Activated T-helper 1 cell treated with Interleukin-2 at 50 U/mL for 16 hours (primary cell): ENCODE results near the gene ANKUB1.

Source experiments
- DNase-seq: peaks from one replicate; pipeline ENCODE4 v3.0.0-alpha.2; 2020; ENCODE audit warnings: low read depth

The ANKUB1 gene

DNA sequence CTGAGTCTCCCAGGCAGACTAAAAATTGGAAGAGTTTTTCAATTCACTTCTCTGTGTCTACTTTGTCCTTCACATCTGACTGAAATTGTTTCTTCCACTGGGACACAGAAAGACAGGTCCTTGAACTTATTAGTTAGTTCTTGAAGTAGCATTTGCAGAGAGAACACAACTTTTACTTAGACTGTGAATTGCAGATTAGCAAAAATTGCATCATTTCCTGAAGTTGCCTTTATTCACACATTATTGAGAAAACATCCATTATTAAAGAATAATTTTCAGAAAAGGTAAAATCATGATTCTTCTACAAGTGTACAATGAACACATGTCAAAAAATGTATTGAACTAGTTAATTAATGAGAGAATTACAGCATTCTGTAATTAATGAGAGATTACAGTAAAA, 38.6 kb downstream of the ANKUB1 start:
- DNase-seq: no peak

- no peak for DNase-seq
Observed at GRCh38 chr3:149752788-149753136, 39.6 kb downstream of the ANKUB1 start.

GRCh38 chr3:149752051-149752787, 40.1 kb downstream of the ANKUB1 start, which contains the start of gene COMMD2:
COMMD2 (minus strand) TSS chr3:149752489; CDS start chr3:149752444, 45 bp downstream.
- DNase-seq: peak; percentile 53

GRCh38 chr3:149751551-149751950, 40.8 kb downstream of the ANKUB1 start:
- DNase-seq: no peak

DNA sequence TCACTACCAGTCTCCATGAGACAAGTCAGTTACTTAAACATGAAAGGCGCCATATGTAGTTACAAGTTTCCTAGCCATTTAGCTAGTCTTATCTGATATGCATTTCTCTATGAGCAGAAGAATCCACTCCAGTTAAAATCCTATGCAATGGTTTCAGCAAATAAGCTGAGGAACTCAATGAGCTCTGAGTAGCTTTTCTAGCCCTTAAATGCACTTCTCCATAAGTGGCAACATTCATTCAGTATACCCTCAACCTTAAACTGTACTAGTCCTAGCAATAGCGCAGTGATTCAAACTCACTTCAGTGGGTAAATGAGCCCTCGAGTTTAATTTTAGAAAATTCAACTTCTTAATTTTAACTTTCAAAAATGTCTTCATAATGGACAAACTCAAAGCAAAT, 47.7 kb downstream of the ANKUB1 start:
- no peak for DNase-seq

- DNase-seq: no peak
Observed at GRCh38 chr3:149744151-149744550, 48.2 kb downstream of the ANKUB1 start.

DNA sequence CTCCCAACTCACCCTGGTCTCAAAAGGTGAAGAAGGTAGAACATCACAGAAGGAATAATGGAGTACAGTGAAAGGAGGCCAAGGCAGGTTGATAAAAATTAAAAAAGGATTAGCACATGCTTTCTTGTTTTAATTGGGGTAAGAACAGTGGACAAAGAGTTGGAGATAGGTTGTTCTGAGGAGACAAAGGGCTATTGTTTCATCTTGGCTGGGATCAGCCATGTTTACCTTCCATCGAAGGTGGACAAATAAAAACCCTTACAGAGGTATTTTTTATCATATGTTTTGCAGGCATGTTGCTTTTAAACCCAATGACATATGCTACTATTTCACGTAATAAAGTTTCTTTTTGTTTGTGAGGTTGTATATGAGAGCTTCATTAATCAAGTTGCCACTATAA, 53.0 kb downstream of the ANKUB1 start:
- no peak for DNase-seq

GRCh38 chr3:149738876-149739275, 53.5 kb downstream of the ANKUB1 start:
- DNase-seq: no peak

GRCh38 chr3:149736953-149737205, 55.5 kb downstream of the ANKUB1 start:
- DNase-seq: no peak

GRCh38 chr3:149736175-149736952, 56.0 kb downstream of the ANKUB1 start:
- DNase-seq: no peak

GRCh38 chr3:149732234-149732633, 60.1 kb downstream of the ANKUB1 start:
- no peak for DNase-seq

DNA sequence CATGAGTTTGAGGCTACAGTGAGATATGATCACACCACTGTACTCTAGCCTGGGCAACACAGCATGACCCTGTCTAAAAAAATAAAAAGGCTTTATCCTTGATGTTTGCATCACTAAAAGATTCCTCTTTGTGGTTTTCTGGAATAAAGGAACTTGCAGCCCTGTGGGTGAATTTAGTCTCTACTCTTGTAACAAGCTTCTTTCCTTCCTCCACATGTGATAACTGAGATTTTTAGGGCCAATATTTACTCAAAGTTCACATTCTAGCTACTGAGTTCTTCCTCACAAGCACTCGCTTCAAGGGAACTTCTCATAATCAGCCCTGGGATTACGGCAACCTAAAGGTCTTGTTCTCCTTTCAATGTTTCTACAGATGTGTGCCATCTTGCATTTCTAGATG, 64.7 kb downstream of the ANKUB1 start:
- no peak for DNase-seq

DNA sequence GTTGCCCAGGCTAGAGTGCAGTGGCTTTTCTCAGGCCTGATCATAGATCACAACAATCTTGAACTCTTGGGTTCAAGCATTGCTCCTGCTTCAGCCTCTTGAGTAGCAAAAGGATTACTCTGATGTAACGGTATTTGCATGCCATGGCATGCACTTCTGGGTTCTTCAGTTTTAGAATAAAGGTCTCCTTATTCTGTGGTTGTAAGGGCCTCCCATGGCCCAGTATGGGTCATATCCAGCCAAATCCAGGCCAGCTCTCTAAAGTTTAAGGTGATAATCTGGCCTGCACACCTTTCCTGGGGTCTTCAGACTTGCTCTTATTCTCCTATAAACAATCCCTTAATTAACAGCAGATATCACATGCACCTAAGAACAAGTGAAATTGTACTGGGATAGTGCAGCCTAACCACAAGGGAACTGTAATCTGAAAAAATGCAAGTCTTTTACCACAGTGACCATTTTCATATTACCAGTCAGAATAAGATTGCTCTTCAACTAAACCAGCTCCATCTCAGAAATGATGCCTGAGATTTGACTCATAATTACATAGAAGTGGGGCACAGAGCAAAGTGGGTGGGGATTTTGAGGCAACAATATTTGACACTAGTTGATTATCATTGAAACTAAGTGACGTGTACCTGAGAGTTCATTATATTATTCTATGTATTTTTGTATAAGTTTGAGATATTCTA, 65.5 kb downstream of the ANKUB1 start:
- DNase-seq: no peak

DNA sequence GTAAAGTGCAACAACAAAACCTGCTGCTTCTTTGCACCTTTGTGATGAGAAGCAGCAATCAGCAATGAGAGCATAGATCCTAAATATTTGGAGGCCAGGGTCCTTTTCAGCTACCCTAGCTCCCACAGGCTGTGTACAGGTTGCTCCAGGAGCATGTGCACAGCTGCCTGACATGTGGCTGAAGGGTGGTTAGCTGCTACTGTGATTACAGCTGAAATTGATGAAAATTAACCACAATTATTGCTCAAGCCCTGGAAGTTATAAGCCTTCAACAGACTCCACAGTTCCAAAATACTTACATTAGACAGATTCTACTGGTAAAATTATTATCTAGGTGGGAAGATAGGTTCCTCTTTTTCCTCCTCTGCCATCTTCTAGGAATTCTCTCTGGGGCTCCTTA, 68.6 kb downstream of the ANKUB1 start:
- no peak for DNase-seq

- no peak for DNase-seq
Observed at GRCh38 chr3:149720918-149721317, 71.4 kb downstream of the ANKUB1 start.

DNA sequence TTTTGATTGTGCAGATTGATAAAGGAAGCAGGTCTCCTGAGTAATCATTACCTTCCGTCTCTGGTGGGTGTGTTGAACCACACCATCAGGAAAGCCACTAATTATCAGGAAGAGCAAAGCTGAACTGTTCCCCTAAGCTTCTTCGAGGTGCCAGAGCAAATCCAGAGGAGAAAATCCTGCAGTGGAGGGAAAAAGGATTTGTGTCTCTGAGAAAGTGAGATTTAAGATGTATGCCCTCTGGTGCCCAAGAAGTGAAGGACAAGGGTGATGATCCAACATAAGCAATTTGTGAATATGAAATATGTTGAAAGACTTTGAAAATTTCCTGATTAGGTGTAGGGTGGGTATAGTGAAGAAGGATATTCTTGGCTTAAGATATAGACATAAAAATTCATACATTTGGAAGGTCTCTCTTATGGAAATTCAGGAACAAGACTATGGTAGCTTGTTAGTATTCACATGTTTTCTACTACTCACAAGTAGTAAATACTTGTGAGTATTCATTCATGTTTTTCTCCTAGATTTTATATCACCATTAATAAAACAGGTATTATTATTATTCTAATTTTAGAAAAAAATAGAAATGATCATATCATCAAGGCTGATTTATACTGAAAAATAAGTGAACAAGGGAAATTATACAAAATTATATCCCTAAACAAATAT, 74.8 kb downstream of the ANKUB1 start:
- no peak for DNase-seq

GRCh38 chr3:149716984-149717383, 75.4 kb downstream of the ANKUB1 start:
- no peak for DNase-seq

- no peak for DNase-seq
Observed at GRCh38 chr3:149715247-149715646, 77.1 kb downstream of the ANKUB1 start.

DNA sequence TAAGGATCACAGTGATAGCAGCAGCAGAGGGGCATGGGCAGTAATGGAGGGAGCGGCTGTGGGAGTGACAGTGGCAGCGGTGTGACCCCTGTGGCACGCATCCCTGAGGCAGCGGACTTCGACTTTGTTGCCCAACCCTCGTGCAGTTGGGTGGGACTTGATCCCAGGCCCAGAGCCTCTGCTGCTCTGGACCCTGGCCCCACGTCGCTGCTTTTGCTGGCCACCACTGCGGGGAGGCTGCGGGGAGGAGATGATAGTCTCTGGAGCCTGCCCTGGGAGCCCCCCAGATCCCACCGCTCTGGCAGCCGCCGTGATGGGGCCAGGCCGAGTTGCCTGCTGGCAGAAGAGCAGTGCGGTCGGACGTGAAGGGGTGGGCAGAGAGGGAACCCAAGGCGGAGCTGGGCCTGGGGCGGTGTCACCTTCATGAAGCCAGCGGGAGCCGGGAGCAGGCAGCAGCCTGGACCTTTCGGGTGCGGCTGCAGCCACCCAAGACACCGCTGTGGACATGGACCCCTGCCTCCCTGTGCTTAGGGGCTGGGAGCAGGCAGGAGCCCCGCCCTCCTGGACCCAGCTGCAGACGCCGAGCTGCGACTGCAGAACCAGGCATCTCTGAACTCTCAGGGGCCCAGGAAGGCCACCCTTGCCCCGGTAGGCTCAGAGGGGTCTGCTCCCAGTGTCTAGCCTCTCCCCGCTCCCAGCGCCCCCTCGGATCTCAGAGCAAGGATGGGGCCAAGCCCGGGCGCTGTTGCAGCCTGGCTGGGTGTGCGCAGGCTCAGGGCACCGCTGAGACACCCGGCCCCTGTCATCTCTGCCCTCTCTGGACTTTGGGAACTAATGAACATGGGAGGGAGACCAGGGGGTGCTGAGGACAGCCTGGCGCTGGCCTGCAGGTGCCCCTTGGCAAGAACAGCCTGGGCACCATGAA, 78.4 kb downstream of the ANKUB1 start:
- DNase-seq: no peak
